NCI-H526 (cell line): Measurements from ENCODE around the gene PRC1.
A peak's percentile ranks its signal among the peaks of the same experiment; 100 is the strongest.

Source experiments
- DNase-seq, 2 experiments: peaks; one replicate each; lab custom pipeline; 2025; lab: John Stamatoyannopoulos, UW

The PRC1 gene

DNA sequence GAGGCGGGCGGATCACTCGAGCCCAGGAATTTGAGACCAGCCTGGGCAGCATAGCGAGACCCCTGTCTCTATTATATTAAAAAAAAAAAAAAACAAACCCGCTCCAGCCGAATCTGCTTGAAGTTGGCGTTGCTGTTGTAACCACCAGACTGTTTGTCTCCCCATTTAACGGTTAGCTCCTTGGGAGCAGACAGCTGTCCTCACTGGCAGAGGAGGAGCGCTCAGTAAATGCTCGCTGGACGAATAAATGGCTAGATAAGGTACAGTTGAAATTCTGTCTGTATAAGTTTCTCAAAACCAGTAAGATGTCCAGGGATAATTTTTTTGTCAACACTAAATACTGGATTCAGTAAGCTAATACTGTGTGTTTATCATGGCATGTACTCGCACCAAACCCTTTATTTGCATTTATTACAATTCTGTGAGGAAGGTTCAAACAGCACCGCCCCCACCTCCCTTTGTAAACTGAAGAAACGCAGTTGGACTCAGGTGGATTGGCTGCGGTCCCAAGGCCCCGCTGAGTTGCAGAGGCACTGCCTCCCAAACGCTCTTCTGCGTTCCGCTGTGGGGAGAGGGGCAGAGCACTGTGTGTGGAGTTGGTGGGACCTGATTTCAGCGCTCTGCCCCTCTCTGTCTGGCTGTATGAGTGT, 38.6 kb downstream of the PRC1 start:
- peak; percentile 87 to 94 for DNase-seq

- no peak for DNase-seq
Observed at GRCh38 chr15:90954712-90955623, 39.4 kb downstream of the PRC1 start, which contains the start of gene RCCD1. Gene RCCD1, plus strand, starts transcription at chr15:90954884. Its CDS starts 1,851 bp downstream, at chr15:90956735.

DNA sequence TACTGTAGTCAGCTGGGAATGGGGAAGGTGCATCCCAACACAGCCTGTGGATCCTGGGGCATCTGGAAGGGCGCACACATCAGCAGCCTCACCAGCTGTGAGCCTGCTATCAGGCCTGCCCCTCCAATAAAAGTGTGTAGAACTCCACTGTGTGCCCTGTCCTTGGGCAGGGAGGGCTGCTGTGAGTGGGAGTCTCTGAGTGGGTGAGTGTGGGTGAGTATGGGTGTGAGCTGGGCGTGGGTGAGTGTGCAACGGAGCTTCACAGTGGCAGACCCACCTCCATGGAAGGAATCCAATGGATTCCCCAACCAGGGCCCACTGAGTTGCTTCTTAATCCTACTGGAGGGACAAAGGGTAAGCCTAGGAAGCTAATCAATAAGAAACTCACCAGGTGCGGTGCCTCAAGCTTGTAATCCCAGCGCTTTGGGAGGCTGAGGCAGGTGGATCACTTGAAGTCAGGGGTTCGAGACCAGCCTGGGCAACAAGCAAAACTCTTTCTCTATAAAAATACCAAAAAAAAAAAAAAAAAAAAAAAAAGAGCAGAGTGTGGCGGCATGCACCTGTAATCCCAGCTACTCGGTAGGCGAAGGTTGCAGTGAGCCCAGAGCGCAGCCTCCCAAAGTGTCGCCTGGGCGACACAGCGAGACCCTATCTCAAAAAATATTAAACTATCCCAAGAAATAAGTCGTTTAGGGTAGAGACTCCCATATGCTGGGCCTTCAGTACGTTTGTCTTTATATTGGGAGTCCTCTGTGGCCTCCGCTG, 40.2 kb downstream of the PRC1 start:
- no peak for DNase-seq

DNA sequence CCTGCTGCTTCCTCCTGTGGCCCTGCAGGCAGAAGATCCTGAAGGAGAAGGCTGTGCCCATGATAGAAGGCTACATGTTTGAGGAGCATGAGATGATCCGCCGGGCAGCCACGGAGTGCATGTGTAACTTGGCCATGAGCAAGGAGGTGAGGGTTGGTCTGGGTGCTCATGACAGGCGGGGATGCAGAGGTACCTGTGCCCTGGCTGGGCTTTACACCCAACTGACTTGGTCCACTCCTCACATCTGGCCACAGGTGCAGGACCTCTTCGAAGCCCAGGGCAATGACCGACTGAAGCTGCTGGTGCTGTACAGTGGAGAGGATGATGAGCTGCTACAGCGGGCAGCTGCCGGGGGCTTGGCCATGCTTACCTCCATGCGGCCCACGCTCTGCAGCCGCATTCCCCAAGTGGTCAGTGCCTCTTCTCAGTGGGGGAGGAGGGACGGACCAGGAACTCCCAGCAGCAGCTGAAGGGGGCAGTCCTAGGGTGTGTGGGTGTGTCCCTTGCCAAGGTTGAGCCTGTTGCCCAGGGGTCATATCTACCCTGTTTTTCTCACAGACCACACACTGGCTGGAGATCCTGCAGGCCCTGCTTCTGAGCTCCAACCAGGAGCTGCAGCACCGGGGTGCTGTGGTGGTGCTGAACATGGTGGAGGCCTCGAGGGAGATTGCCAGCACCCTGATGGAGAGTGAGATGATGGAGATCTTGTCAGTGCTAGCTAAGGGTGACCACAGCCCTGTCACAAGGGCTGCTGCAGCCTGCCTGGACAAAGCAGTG, 41.2 kb downstream of the PRC1 start:
- DNase-seq: no peak

DNA sequence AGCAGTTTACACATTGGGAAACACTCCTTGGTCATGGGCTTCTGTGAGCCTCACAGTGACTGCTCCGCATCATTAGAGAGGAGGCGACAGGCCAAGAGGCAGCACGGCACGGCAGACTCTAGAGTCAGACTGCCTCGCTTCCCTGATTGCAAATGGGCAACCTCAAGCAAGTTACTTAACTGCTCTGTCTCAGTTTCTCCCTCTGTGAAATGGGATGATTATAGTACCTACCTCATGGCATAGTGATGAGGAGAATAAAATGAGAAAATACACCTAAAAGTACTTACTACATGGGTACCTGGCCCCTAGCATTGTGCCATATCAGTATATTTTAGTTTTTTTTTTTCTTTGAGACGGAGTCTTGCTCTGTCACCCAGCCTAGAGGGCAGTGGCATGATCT, 43.7 kb downstream of the PRC1 start:
- DNase-seq: no peak

DNA sequence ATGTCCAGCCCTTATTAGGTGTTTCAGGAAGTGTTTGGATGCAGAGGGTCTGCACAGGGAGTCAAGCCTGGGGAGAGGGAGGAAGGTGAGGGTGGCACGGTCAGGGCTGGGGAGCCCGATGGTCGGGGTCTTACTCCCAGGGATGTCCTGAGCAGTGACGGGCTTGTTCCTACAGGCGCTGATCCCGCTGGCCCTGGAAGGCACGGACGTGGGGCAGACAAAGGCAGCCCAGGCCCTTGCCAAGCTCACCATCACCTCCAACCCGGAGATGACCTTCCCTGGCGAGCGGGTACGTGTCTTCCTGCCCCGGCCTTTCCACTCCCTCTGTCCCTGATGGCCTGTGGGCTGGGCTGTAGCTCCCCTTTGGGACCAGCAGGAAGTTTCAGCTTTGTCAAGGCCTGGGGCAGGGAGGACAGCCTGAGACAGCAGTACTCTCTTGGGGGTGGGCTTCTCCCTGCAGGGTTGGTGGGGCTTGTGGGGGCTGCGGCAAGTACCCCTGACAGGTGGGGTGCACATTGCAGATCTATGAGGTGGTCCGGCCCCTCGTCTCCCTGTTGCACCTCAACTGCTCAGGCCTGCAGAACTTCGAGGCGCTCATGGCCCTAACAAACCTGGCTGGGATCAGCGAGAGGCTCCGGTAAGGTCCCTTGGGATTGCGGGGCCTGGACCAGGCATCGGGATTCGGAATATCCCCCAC, 44.2 kb downstream of the PRC1 start:
- no peak for DNase-seq

- DNase-seq: no peak
Observed at GRCh38 chr15:90948506-90948905, 45.8 kb downstream of the PRC1 start.

DNA sequence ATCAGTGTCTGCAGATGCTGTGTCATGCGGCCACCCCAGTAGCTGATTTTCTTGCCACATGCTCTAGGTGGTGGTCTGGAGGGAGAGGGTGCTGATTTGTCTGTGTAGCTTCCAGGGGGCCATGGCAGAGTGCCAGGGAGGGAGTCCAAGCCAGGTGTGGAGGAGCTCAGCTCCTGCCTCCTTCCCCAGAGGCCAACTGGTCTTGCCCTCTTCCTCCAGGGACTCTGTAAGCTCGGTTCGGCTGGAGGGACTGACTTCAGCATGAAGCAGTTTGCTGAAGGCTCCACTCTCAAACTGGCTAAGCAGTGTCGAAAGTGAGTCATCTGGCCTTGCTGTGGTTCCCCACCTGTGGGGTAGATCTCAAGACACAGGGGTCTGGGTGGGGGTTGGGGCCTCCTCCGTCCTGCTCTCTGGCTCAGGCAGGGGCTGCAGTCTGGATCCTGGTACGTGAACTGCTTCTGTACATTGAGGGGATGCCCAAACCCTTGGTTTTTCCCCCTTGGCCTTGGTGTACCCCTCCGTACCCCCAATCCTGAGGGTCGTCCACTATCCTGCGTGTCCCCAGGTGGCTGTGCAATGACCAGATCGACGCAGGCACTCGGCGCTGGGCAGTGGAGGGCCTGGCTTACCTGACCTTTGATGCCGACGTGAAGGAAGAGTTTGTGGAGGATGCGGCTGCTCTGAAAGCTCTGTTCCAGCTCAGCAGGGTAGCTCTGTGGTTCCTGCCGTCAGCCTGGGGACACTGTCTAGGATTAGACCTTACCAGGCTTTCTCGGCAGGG, 46.6 kb downstream of the PRC1 start:
- DNase-seq: no peak

DNA sequence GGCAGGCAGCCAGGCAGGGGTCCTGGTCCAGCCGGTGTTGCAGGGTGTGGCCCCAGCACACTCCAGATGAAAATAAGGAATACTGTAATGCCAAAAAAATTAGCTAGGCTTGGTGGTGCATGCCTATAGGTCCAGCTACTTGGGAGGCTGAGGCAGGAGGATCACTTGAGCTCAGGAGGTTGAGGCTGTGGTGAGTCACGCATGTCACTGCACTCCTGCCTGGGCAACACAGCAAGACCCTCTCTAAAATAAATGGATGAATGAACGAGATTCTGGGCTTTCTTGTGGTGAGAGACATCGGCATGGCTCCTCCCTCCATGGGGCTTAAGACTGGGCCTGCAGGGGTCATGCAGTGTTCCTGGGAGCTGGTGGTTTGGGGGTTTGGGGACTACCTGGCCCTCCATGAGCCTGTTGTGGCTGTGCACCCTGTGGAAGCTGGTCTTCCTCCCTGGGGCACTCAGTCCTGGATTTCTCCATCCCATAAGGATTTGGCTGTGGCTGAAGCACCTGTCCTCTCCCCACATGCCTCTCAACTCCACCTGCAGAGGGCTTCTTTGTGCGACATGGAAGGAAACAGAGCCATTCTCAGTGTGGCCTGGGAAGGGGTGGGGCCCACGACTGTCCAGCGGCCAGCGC, 47.3 kb downstream of the PRC1 start:
- DNase-seq: no peak

DNA sequence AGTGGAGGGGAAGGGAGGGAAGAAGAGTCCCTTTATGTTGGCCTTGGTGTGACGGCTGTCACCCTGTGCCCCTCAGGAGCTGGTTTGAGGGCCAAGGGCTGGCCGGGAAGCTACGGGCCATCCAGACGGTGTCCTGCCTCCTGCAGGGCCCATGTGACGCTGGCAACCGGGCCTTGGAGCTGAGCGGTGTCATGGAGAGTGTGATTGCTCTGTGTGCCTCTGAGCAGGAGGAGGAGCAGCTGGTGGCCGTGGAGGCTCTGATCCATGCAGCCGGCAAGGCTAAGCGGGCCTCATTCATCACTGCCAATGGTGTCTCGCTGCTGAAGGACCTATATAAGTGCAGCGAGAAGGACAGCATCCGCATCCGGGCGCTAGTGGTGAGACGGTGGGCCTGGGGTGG, 47.8 kb downstream of the PRC1 start:
- DNase-seq: no peak

DNA sequence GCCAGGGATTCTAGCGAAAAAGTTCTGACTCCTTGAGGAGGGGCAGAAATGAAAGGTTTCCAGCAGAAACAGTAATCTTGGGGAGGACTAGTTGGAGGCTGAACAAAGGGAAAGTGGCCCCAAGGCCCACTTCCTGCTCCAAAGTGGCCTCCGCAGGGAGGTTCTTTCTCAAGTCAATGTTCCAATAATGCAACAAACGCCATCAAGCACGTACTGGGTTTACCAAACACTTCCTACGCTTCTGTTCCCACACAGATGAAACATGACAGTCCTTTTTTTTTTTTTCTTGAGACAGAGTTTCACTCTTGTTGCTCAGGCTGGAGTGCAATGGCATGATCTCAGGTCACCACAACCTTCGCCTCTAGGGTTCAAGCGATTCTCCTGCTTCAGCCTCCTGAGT, 49.2 kb downstream of the PRC1 start:
- DNase-seq: no peak

DNA sequence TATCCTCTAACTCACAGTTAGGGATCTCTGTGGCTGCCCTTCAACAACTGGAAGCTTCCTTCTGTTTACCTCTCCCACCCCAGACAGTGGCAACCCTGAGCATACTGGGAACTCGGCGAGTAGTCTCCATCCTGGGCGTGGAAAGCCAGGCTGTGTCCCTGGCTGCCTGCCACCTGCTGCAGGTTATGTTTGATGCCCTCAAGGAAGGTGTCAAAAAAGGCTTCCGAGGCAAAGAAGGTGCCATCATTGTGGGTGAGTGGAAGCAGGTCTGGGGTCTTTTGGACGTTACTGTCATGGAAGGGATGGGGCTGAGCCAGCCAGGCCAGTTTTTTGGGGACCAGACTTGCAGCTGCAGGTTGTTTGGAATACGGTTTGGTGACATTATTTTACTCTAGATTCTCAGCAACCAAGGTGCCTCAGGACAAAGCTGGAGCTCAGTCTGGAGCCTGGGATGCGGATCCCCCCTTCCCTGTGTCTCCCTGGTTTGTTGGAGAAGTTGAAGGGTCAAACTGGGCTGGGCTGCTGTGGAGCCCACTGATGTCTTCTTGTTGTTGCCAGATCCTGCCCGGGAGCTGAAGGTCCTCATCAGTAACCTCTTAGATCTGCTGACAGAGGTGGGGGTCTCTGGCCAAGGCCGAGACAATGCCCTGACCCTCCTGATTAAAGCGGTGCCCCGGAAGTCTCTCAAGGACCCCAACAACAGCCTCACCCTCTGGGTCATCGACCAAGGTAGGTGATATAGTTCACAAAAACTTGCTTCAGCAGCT, 51.8 kb downstream of the PRC1 start:
- no peak for DNase-seq

DNA sequence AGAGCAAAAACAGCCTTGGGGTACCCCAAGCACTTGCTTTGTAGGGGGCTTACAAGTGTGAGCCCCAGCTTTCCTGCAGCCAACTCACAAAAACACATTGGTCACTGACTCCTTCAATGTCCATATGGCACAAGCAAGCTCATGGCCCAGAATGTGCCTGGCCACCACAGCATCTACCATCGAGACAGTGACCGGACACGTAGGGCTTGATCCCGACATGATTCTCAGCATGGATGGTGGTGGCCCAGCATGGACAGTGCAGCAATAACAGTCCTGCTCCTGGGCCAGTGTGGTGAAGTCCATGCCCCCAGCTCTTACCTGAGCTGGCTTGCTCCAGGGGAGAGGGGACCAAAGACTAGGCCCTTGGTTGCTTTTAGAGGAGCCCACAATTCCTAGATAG, 53.3 kb downstream of the PRC1 start:
- DNase-seq: no peak

GRCh38 chr15:90939756-90940155, 54.6 kb downstream of the PRC1 start:
- no peak for DNase-seq

GRCh38 chr15:90938261-90938660, 56.1 kb downstream of the PRC1 start:
- DNase-seq: no peak

GRCh38 chr15:90936823-90937222, 57.5 kb downstream of the PRC1 start:
- DNase-seq: no peak

- DNase-seq: peak; percentile 81 to 98
Observed at GRCh38 chr15:90934949-90935751, 59.2 kb downstream of the PRC1 start, which contains the start of gene UNC45A. Gene UNC45A, plus strand, starts transcription at chr15:90935285. Its CDS starts 40 bp downstream, at chr15:90935325.
